ENCODE results near the gene KDM1A. TPM values are rescaled to one million over a fixed set of nuclear protein-coding genes. Genes with fewer than 3 reads are reported as not detected.

KDM1A gene
- total and polyA plus RNA-seq, 2 donors (not counting 1 experiment from before 2014, with no cell fraction given): 30.2 to 47.4 TPM

- H3K27ac Mint-ChIP-seq: no peak overlapping the region
- Histone ChIP-seq H3K79me2 (ENCODE audit: control insufficient read depth, insufficient read depth, low read length) (no peaks in the 10 kb centered on the region), H3K27me3 (replicated peaks in 1 of 4; ENCODE audit: control extremely low read depth in 1 of 4, control insufficient read depth in 3 of 4, insufficient read depth in 4 of 4, low read length in 3 of 4) (no peaks in the 10 kb centered on the region), H4K20me1 (ENCODE audit: control insufficient read depth, insufficient read depth, low read length, poor library complexity, severe bottlenecking) (no peaks in the 10 kb centered on the region), H3K9ac (ENCODE audit: low read length) (no peak overlapping the region), H3K4me3 (ENCODE audit: control extremely low read depth in 1 of 5, extremely low read depth in 1 of 5, insufficient read depth in 1 of 5, low read depth in 2 of 5, low read length in 4 of 5) (no peak overlapping the region), H3K4me1 (ENCODE audit: control insufficient read depth in 2 of 2, insufficient read depth in 2 of 2, low read length in 2 of 2) (no peaks in the 10 kb centered on the region), H2AFZ (ENCODE audit: insufficient read depth, low read depth, low read length, poor library complexity, severe bottlenecking) (no peak overlapping the region), H3K27ac (ENCODE audit: low read length in 2 of 2) (no peak overlapping the region), H3K36me3 (replicated peaks in 1 of 2; ENCODE audit: control extremely low read depth in 1 of 2, control insufficient read depth in 1 of 2, extremely low read depth in 1 of 2, insufficient read depth in 2 of 2, low read length in 1 of 2) (peaks cover 0 to 66% of the 10 kb centered on the region in 2 experiments), H3K4me2 (replicated peaks; ENCODE audit: low read depth, low read length, poor library complexity, severe bottlenecking) (no peak overlapping the region), H3K9me3 (ENCODE audit: control extremely low read depth in 1 of 3, control insufficient read depth in 2 of 3, insufficient read depth in 1 of 3, low read length in 2 of 3) (no peaks in the 10 kb centered on the region)
- ChIA-PET CTCF (interaction anchor here (2.7 to 20.1 kb wide), 2 partner anchors 14 to 95 kb away, joined by 9 to 884 read pairs; no protein-coding TSS in a partner anchor), POLR2A (no interaction called here)
- DNase-seq (no peak), ATAC-seq (ENCODE audit: low read depth) (no peak)
- TF ChIP-seq CTCF (IDR thresholded peaks at IDR 0.05) (no peak), EZH2 (IDR thresholded peaks at IDR 0.05; ENCODE audit: borderline replicate concordance, insufficient read depth, low read depth, low read length, poor library complexity, severe bottlenecking) (no peak)
- H3K4me1 Mint-ChIP-seq: no peaks in the 10 kb centered on the region
- WGBS (ENCODE audit: insufficient coverage): 99% methylated on average over 8 of the region's 8 CpGs
- no peaks in the 10 kb centered on the region for H3K9me3 Mint-ChIP-seq (ENCODE audit: insufficient read depth)
- H3K4me3 Mint-ChIP-seq: no peak overlapping the region
- H3K27me3 Mint-ChIP-seq: no peaks in the 10 kb centered on the region
- intact Hi-C loops (cut with micrococcal nuclease): no loop called here
Measured at GRCh38 chr1:23084880-23085279, 65.6 kb downstream of the KDM1A start.

- H3K36me3 ChIP-seq (replicated peaks in 1 of 2; ENCODE audit: control extremely low read depth in 1 of 2, control insufficient read depth in 1 of 2, extremely low read depth in 1 of 2, insufficient read depth in 2 of 2, low read length in 1 of 2): peaks cover 0 to 59% of the 10 kb centered on the region in 2 experiments
- H3K4me1 Mint-ChIP-seq: no peaks in the 10 kb centered on the region
- H3K27me3 Mint-ChIP-seq: no peaks in the 10 kb centered on the region
- intact Hi-C loops (cut with micrococcal nuclease): no loop called here
- H3K4me2 ChIP-seq (replicated peaks; ENCODE audit: low read depth, low read length, poor library complexity, severe bottlenecking): no peak overlapping the region
- no peaks in the 10 kb centered on the region for H3K9me3 Mint-ChIP-seq (ENCODE audit: insufficient read depth)
- no peaks in the 10 kb centered on the region for H3K4me1 ChIP-seq (ENCODE audit: control insufficient read depth in 2 of 2, insufficient read depth in 2 of 2, low read length in 2 of 2)
- H2AFZ ChIP-seq (ENCODE audit: insufficient read depth, low read depth, low read length, poor library complexity, severe bottlenecking): no peak overlapping the region
- no peak for DNase-seq
- ChIA-PET CTCF (interaction anchor here (2.7 to 20.1 kb wide), 2 partner anchors 13 to 94 kb away, joined by 9 to 884 read pairs; no protein-coding TSS in a partner anchor), POLR2A (no interaction called here)
- H3K27ac Mint-ChIP-seq: no peak overlapping the region
- ATAC-seq (ENCODE audit: low read depth): no peak
- TF ChIP-seq CTCF (IDR thresholded peaks at IDR 0.05) (no peak), EZH2 (IDR thresholded peaks at IDR 0.05; ENCODE audit: borderline replicate concordance, insufficient read depth, low read depth, low read length, poor library complexity, severe bottlenecking) (no peak)
- no peaks in the 10 kb centered on the region for H3K27me3 ChIP-seq (replicated peaks in 1 of 4; ENCODE audit: control extremely low read depth in 1 of 4, control insufficient read depth in 3 of 4, insufficient read depth in 4 of 4, low read length in 3 of 4)
- H3K27ac ChIP-seq (ENCODE audit: low read length in 2 of 2): no peak overlapping the region
- H3K79me2 ChIP-seq (ENCODE audit: control insufficient read depth, insufficient read depth, low read length): no peaks in the 10 kb centered on the region
- no peak overlapping the region for H3K9ac ChIP-seq (ENCODE audit: low read length)
- no peak overlapping the region for H3K4me3 Mint-ChIP-seq
- no peaks in the 10 kb centered on the region for H4K20me1 ChIP-seq (ENCODE audit: control insufficient read depth, insufficient read depth, low read length, poor library complexity, severe bottlenecking)
- no peak overlapping the region for H3K4me3 ChIP-seq (ENCODE audit: control extremely low read depth in 1 of 5, extremely low read depth in 1 of 5, insufficient read depth in 1 of 5, low read depth in 2 of 5, low read length in 4 of 5)
- 14% methylated on average over 1 of the region's 3 CpGs for WGBS (ENCODE audit: insufficient coverage)
- no peaks in the 10 kb centered on the region for H3K9me3 ChIP-seq (ENCODE audit: control extremely low read depth in 1 of 3, control insufficient read depth in 2 of 3, insufficient read depth in 1 of 3, low read length in 2 of 3)
Measured at GRCh38 chr1:23085696-23086095, 66.4 kb downstream of the KDM1A start.
